Activated naive CD4-positive, alpha-beta T cell treated with anti-CD3 and anti-CD28 coated beads, Interleukin-2, amount 10 ng/mL, durations not matched to agents 7 days and 5 days (primary cell): Measurements from ENCODE around the gene TNKS2.
"Not testable (repeated sequence)": the region's sequence is repeated elsewhere in the genome, so short reads cannot be mapped to it uniquely, and the experiment has no call there.

Experiments
- CTCF ChIA-PET: fragments of 350-600 bp; sonication (Branson Sonifier 250); formaldehyde crosslinking; loops from one replicate; lab custom pipeline; 2021; ENCODE audit warnings: antibody characterized with exemption; lab: Charles Lee
- DNase-seq: peaks from one replicate; pipeline ENCODE4 v3.0.0-alpha.2; 2020
- H3K27ac Mint-ChIP-seq: one replicate; pipeline ENCODE4 v1.8.0; 2021; ENCODE audit warnings: mild to moderate bottlenecking, moderate library complexity, mixed read lengths
- H3K27me3 Mint-ChIP-seq: one replicate; pipeline ENCODE4 v1.8.0; 2021; ENCODE audit warnings: mild to moderate bottlenecking, mixed read lengths
- H3K36me3 Mint-ChIP-seq: one replicate; pipeline ENCODE4 v1.8.0; 2021; ENCODE audit warnings: mixed read lengths
- H3K4me1 Mint-ChIP-seq: one replicate; pipeline ENCODE4 v1.8.0; 2021; ENCODE audit warnings: mixed read lengths
- H3K4me3 Mint-ChIP-seq: one replicate; pipeline ENCODE4 v1.8.0; 2021; ENCODE audit warnings: mild to moderate bottlenecking, moderate library complexity, mixed read lengths
- H3K9me3 Mint-ChIP-seq: one replicate; pipeline ENCODE4 v1.8.0; 2021; ENCODE audit warnings: mixed read lengths

The TNKS2 gene

GRCh38 chr10:91797874-91798648, at the start of gene TNKS2:
Gene TNKS2 (plus strand): TSS chr10:91798426. CDS start chr10:91798691, 265 bp downstream.
- CTCF ChIA-PET = interaction anchor here (1.4 to 1.5 kb wide), 2 partner anchors 39 to 109 kb away, joined by 3 to 5 read pairs; no protein-coding TSS in a partner anchor
- peaks cover 37% of the 10 kb centered on the region for H3K36me3 Mint-ChIP-seq
- H3K27ac Mint-ChIP-seq = peak within 1 kb of the TSS; percentile 97
- H3K4me1 Mint-ChIP-seq = peaks cover 54% of the 10 kb centered on the region
- peak; percentile 93 for DNase-seq
- H3K4me3 Mint-ChIP-seq = peak within 1 kb of the TSS; percentile 87
- H3K9me3 Mint-ChIP-seq = no peaks in the 10 kb centered on the region
- H3K27me3 Mint-ChIP-seq = no peaks in the 10 kb centered on the region

GRCh38 chr10:91749592-91749991, 48.6 kb upstream of the TNKS2 start:
- CTCF ChIA-PET, H3K36me3 Mint-ChIP-seq, H3K9me3 Mint-ChIP-seq, DNase-seq, H3K27ac Mint-ChIP-seq, H3K4me1 Mint-ChIP-seq, H3K4me3 Mint-ChIP-seq: not testable (repeated sequence)
- H3K27me3 Mint-ChIP-seq = peaks cover 11% of the 10 kb centered on the region

GRCh38 chr10:91756286-91756685, 41.9 kb upstream of the TNKS2 start:
- H3K27me3 Mint-ChIP-seq = peaks cover 17% of the 10 kb centered on the region
- no peaks in the 10 kb centered on the region for H3K9me3 Mint-ChIP-seq
- no peak overlapping the region for H3K4me3 Mint-ChIP-seq
- H3K4me1 Mint-ChIP-seq = no peaks in the 10 kb centered on the region
- H3K27ac Mint-ChIP-seq = no peak overlapping the region
- no peaks in the 10 kb centered on the region for H3K36me3 Mint-ChIP-seq
- CTCF ChIA-PET = interaction anchor here (0.8 kb wide), 1 partner anchor 458 kb away, joined by 3 read pairs; no protein-coding TSS in a partner anchor
- no peak for DNase-seq

GRCh38 chr10:91758303-91759146, 39.7 kb upstream of the TNKS2 start:
- no peak for DNase-seq
- Mint-ChIP-seq H3K4me1 (peaks cover 6% of the 10 kb centered on the region), H3K36me3 (no peaks in the 10 kb centered on the region), H3K27ac (no peak overlapping the region), H3K4me3 (no peak overlapping the region), H3K27me3 (peaks cover 31% of the 10 kb centered on the region), H3K9me3 (no peaks in the 10 kb centered on the region)
- CTCF ChIA-PET = interaction anchor here (0.7 to 4.3 kb wide), 9 partner anchors 16 to 480 kb away, joined by 3 to 28 read pairs (median 3); partner anchors contain the start of genes BTAF1, FGFBP3 and TNKS2

- Mint-ChIP-seq H3K27ac (no peak overlapping the region), H3K4me3 (no peak overlapping the region), H3K9me3 (no peaks in the 10 kb centered on the region), H3K27me3 (peaks cover 34% of the 10 kb centered on the region), H3K36me3 (no peaks in the 10 kb centered on the region), H3K4me1 (peaks cover 6% of the 10 kb centered on the region)
- DNase-seq = no peak
- CTCF ChIA-PET = interaction anchor here (1.0 to 4.3 kb wide), 5 partner anchors 92 to 156 kb away, joined by 3 to 28 read pairs (median 4); partner anchors contain the start of gene FGFBP3
Observed at GRCh38 chr10:91759581-91759986, 38.6 kb upstream of the TNKS2 start.

- no peak overlapping the region for H3K27ac Mint-ChIP-seq
- CTCF ChIA-PET = no interaction called here
- no peak for DNase-seq
- H3K4me3 Mint-ChIP-seq = no peak overlapping the region
- H3K36me3 Mint-ChIP-seq = no peaks in the 10 kb centered on the region
- peaks cover 6% of the 10 kb centered on the region for H3K4me1 Mint-ChIP-seq
- H3K9me3 Mint-ChIP-seq = no peaks in the 10 kb centered on the region
- H3K27me3 Mint-ChIP-seq = peaks cover 28% of the 10 kb centered on the region
Observed at GRCh38 chr10:91761721-91762120, 36.5 kb upstream of the TNKS2 start.

GRCh38 chr10:91762878-91763277, 35.3 kb upstream of the TNKS2 start:
- CTCF ChIA-PET = no interaction called here
- peaks cover 6% of the 10 kb centered on the region for H3K4me1 Mint-ChIP-seq

GRCh38 chr10:91766676-91767075, 31.6 kb upstream of the TNKS2 start:
- no peak overlapping the region for H3K4me3 Mint-ChIP-seq
- no peak for DNase-seq
- H3K36me3 Mint-ChIP-seq = no peaks in the 10 kb centered on the region
- CTCF ChIA-PET = no interaction called here
- H3K4me1 Mint-ChIP-seq = peaks cover 4% of the 10 kb centered on the region
- H3K9me3 Mint-ChIP-seq = no peaks in the 10 kb centered on the region
- peaks cover 17% of the 10 kb centered on the region for H3K27me3 Mint-ChIP-seq
- no peak overlapping the region for H3K27ac Mint-ChIP-seq

More at GRCh38 chr10:91762878-91763277, 35.3 kb upstream of the TNKS2 start:
- DNase-seq = no peak
- no peaks in the 10 kb centered on the region for H3K9me3 Mint-ChIP-seq
- peaks cover 24% of the 10 kb centered on the region for H3K27me3 Mint-ChIP-seq
- no peak overlapping the region for H3K4me3 Mint-ChIP-seq
- H3K36me3 Mint-ChIP-seq = no peaks in the 10 kb centered on the region
- no peak overlapping the region for H3K27ac Mint-ChIP-seq

- H3K27me3 Mint-ChIP-seq = peaks cover 13% of the 10 kb centered on the region
- H3K4me1 Mint-ChIP-seq = no peaks in the 10 kb centered on the region
- no peaks in the 10 kb centered on the region for H3K9me3 Mint-ChIP-seq
- H3K27ac Mint-ChIP-seq = no peak overlapping the region
- CTCF ChIA-PET = interaction anchor here (0.7 kb wide), 1 partner anchor 8 kb away, joined by 3 read pairs; no protein-coding TSS in a partner anchor
- H3K4me3 Mint-ChIP-seq = no peak overlapping the region
- H3K36me3 Mint-ChIP-seq = no peaks in the 10 kb centered on the region
- no peak for DNase-seq
Observed at GRCh38 chr10:91768123-91768522, 30.1 kb upstream of the TNKS2 start.

- CTCF ChIA-PET = no interaction called here
- Mint-ChIP-seq H3K4me1 (no peaks in the 10 kb centered on the region), H3K27ac (no peak overlapping the region), H3K4me3 (no peak overlapping the region), H3K36me3 (no peaks in the 10 kb centered on the region), H3K27me3 (peaks cover 25% of the 10 kb centered on the region), H3K9me3 (no peaks in the 10 kb centered on the region)
- no peak for DNase-seq
Observed at GRCh38 chr10:91771907-91772306, 26.3 kb upstream of the TNKS2 start.

GRCh38 chr10:91772461-91772860, 25.8 kb upstream of the TNKS2 start:
- Mint-ChIP-seq H3K4me1 (no peaks in the 10 kb centered on the region), H3K27me3 (peaks cover 25% of the 10 kb centered on the region)
- CTCF ChIA-PET = no interaction called here

GRCh38 chr10:91772869-91773268, 25.4 kb upstream of the TNKS2 start:
- Mint-ChIP-seq H3K27me3 (peaks cover 25% of the 10 kb centered on the region), H3K9me3 (no peaks in the 10 kb centered on the region), H3K4me3 (no peak overlapping the region), H3K4me1 (no peaks in the 10 kb centered on the region), H3K36me3 (no peaks in the 10 kb centered on the region), H3K27ac (no peak overlapping the region)
- CTCF ChIA-PET = no interaction called here
- DNase-seq = no peak

More at GRCh38 chr10:91772461-91772860, 25.8 kb upstream of the TNKS2 start:
- no peaks in the 10 kb centered on the region for H3K36me3 Mint-ChIP-seq
- no peaks in the 10 kb centered on the region for H3K9me3 Mint-ChIP-seq
- H3K27ac Mint-ChIP-seq = no peak overlapping the region
- H3K4me3 Mint-ChIP-seq = no peak overlapping the region
- no peak for DNase-seq

- peaks cover 25% of the 10 kb centered on the region for H3K27me3 Mint-ChIP-seq
- H3K27ac Mint-ChIP-seq = no peak overlapping the region
- no peaks in the 10 kb centered on the region for H3K4me1 Mint-ChIP-seq
- no peaks in the 10 kb centered on the region for H3K36me3 Mint-ChIP-seq
- H3K9me3 Mint-ChIP-seq = no peaks in the 10 kb centered on the region
- no peak overlapping the region for H3K4me3 Mint-ChIP-seq
- DNase-seq = no peak
- CTCF ChIA-PET = interaction anchor here (1.6 kb wide), 1 partner anchor 16 kb away, joined by 3 read pairs; no protein-coding TSS in a partner anchor
Observed at GRCh38 chr10:91774571-91774970, 23.7 kb upstream of the TNKS2 start.

GRCh38 chr10:91775731-91776130, 22.5 kb upstream of the TNKS2 start:
- H3K27me3 Mint-ChIP-seq = peaks cover 25% of the 10 kb centered on the region
- H3K4me1 Mint-ChIP-seq = no peaks in the 10 kb centered on the region
- H3K27ac Mint-ChIP-seq = no peak overlapping the region
- H3K4me3 Mint-ChIP-seq = no peak overlapping the region
- H3K9me3 Mint-ChIP-seq = no peaks in the 10 kb centered on the region
- CTCF ChIA-PET = interaction anchor here (1.6 kb wide), 1 partner anchor 17 kb away, joined by 3 read pairs; no protein-coding TSS in a partner anchor
- H3K36me3 Mint-ChIP-seq = no peaks in the 10 kb centered on the region
- DNase-seq = no peak
